ENCODE results near the gene DIRAS2. TPM values are rescaled to one million over a fixed set of nuclear protein-coding genes. Genes with fewer than 3 reads are reported as not detected.

The DIRAS2 gene, protein sequence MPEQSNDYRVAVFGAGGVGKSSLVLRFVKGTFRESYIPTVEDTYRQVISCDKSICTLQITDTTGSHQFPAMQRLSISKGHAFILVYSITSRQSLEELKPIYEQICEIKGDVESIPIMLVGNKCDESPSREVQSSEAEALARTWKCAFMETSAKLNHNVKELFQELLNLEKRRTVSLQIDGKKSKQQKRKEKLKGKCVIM
- total RNA-seq (2022): 1.5 and 1.7 TPM in 2 replicates
- Bru-seq, nascent RNA: percentile 48 among the genes with signal in this experiment
- BruChase-seq, experiment 1, labeled RNA remaining after a 6-hour chase: percentile 38 among the genes with signal in this experiment
- BruChase-seq, experiment 2, labeled RNA remaining after a 2-hour chase: percentile 40 among the genes with signal in this experiment
- long read RNA-seq, full-length matches to known transcripts: 1 of 2 reads
- long read RNA-seq, partial matches to known transcripts: 0 of 2 reads
- long read RNA-seq, other reads (novel, unspliced or antisense): 1 of 2 reads

DNA sequence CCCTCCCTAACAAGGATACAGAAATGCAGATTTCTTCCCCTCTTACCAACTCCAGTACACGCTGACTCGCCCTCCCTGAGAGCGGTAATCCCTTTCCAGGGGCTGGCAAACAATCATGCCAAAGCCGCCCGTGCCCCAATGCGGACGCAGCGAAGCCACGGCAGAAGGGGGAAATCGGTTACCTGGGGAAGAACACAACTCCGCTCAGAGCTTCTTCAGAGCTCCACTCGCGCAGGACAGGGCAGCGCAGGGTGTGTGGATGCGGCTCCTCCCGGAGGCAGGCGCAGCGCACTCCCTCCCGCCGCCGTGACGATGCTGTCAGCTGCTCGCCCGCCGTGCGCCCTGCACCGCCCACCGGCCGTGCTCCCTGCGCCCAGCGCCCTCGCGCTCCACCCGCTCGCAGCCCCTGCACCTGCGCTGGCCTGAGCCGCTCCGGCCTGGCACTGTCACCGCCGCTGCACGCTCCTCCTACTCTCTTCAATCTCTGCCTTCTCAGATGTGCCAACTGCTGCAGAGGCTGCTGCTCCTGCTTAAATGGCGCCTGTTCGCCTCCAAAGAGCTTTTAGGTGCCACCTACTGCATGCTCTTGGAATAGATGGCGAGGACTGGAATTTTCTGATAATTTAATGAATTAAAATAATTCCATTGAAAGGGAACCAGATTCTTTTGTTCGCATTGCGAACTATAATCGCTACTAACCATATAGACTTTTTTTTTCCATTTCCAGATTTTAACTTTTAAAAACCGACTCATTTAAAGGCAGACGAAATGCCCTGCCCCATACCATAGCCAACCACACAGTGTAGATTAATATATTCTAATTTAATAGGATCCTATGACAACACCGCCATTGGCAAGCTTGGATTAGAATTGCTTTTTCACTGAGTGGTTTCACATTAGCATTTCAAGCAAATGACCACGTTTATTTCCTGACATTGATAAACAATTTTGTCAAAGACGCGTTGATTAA, at the start of gene DIRAS2:
Gene DIRAS2 (minus strand): TSS at position 255 of the 970 bp plus-strand sequence. CDS start 28,997 bp downstream, outside the sequence.
- CTCF ChIA-PET: interaction anchor here (0.9 to 1.8 kb wide), 5 partner anchors 113 to 342 kb away, joined by 3 to 8 read pairs (median 7); no protein-coding TSS in a partner anchor
- DNase-seq: peak; percentile 78
- intact Hi-C loops (cut with micrococcal nuclease; ENCODE audit: unreplicated experiment): loop anchor here (5.0 to 10.0 kb wide), 3 partner anchors 198 to 501 kb away; no protein-coding TSS in a partner anchor
- Mint-ChIP-seq H3K36me3 (ENCODE audit: insufficient read depth, unreplicated experiment) (peaks cover 15% of the 10 kb centered on the region), H3K27me3 (ENCODE audit: unreplicated experiment) (peaks cover 5% of the 10 kb centered on the region), H3K4me3 (ENCODE audit: low read depth, unreplicated experiment) (peak within 1 kb of the TSS; percentile 84), H3K9me3 (ENCODE audit: low read depth, unreplicated experiment) (no peaks in the 10 kb centered on the region), H3K4me1 (ENCODE audit: low read depth, unreplicated experiment) (peaks cover 10% of the 10 kb centered on the region), H3K27ac (ENCODE audit: unreplicated experiment) (peak within 1 kb of the TSS; percentile 44)
- no TSS peak for BruUV-seq (replicated peaks)
- TF ChIP-seq, protein P1, sequence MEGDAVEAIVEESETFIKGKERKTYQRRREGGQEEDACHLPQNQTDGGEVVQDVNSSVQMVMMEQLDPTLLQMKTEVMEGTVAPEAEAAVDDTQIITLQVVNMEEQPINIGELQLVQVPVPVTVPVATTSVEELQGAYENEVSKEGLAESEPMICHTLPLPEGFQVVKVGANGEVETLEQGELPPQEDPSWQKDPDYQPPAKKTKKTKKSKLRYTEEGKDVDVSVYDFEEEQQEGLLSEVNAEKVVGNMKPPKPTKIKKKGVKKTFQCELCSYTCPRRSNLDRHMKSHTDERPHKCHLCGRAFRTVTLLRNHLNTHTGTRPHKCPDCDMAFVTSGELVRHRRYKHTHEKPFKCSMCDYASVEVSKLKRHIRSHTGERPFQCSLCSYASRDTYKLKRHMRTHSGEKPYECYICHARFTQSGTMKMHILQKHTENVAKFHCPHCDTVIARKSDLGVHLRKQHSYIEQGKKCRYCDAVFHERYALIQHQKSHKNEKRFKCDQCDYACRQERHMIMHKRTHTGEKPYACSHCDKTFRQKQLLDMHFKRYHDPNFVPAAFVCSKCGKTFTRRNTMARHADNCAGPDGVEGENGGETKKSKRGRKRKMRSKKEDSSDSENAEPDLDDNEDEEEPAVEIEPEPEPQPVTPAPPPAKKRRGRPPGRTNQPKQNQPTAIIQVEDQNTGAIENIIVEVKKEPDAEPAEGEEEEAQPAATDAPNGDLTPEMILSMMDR (IDR thresholded peaks at IDR 0.05; ENCODE audit: unreplicated experiment): peak; percentile 43

GRCh38 chr9:90684736-90685135, 42.1 kb upstream of the DIRAS2 start:
- no TSS peak for BruUV-seq (replicated peaks)
- H3K9me3 Mint-ChIP-seq (ENCODE audit: low read depth, unreplicated experiment): no peaks in the 10 kb centered on the region
- intact Hi-C loops (cut with micrococcal nuclease; ENCODE audit: unreplicated experiment): no loop called here
- peaks cover 8% of the 10 kb centered on the region for H3K27me3 Mint-ChIP-seq (ENCODE audit: unreplicated experiment)
- TF ChIP-seq, protein P1 (IDR thresholded peaks at IDR 0.05; ENCODE audit: unreplicated experiment): no peak
- H3K4me1 Mint-ChIP-seq (ENCODE audit: low read depth, unreplicated experiment): no peaks in the 10 kb centered on the region
- no peak for DNase-seq
- no peaks in the 10 kb centered on the region for H3K36me3 Mint-ChIP-seq (ENCODE audit: insufficient read depth, unreplicated experiment)
- no peak overlapping the region for H3K27ac Mint-ChIP-seq (ENCODE audit: unreplicated experiment)
- CTCF ChIA-PET: no interaction called here
- no peak overlapping the region for H3K4me3 Mint-ChIP-seq (ENCODE audit: low read depth, unreplicated experiment)

DNA sequence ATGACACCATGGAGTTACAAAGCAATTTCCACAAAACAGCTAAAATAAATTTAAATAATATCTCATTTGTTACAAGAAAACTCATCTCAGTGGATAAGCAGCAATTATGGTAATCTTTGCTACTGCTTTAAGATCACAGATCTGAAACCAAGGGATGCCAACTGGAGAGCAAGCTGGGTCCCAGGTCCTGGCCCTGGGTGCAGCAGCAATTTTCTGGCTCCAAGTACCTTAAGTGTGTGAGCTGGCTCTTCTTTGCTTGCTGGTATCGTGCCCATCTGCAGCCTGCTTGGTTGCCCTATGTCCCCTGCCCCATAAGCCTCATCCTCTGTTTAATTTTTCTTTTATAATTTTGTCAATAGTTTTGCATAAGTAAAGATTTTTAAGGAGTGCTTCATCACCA, 41.5 kb upstream of the DIRAS2 start:
- intact Hi-C loops (cut with micrococcal nuclease; ENCODE audit: unreplicated experiment): no loop called here
- no peak overlapping the region for H3K27ac Mint-ChIP-seq (ENCODE audit: unreplicated experiment)
- H3K27me3 Mint-ChIP-seq (ENCODE audit: unreplicated experiment): peaks cover 6% of the 10 kb centered on the region
- CTCF ChIA-PET: interaction anchor here (0.7 kb wide), 1 partner anchor 26 kb away, joined by 3 read pairs; no protein-coding TSS in a partner anchor
- BruUV-seq (replicated peaks): no TSS peak
- TF ChIP-seq, protein P1 (IDR thresholded peaks at IDR 0.05; ENCODE audit: unreplicated experiment): no peak
- no peaks in the 10 kb centered on the region for H3K4me1 Mint-ChIP-seq (ENCODE audit: low read depth, unreplicated experiment)
- DNase-seq: no peak
- H3K4me3 Mint-ChIP-seq (ENCODE audit: low read depth, unreplicated experiment): no peak overlapping the region
- no peaks in the 10 kb centered on the region for H3K36me3 Mint-ChIP-seq (ENCODE audit: insufficient read depth, unreplicated experiment)
- no peaks in the 10 kb centered on the region for H3K9me3 Mint-ChIP-seq (ENCODE audit: low read depth, unreplicated experiment)

- H3K4me3 Mint-ChIP-seq (ENCODE audit: low read depth, unreplicated experiment): no peak overlapping the region
- CTCF ChIA-PET: no interaction called here
- no peaks in the 10 kb centered on the region for H3K27me3 Mint-ChIP-seq (ENCODE audit: unreplicated experiment)
- TF ChIP-seq, protein P1 (IDR thresholded peaks at IDR 0.05; ENCODE audit: unreplicated experiment): no peak
- DNase-seq: no peak
- H3K9me3 Mint-ChIP-seq (ENCODE audit: low read depth, unreplicated experiment): no peaks in the 10 kb centered on the region
- intact Hi-C loops (cut with micrococcal nuclease; ENCODE audit: unreplicated experiment): no loop called here
- H3K4me1 Mint-ChIP-seq (ENCODE audit: low read depth, unreplicated experiment): no peaks in the 10 kb centered on the region
- H3K36me3 Mint-ChIP-seq (ENCODE audit: insufficient read depth, unreplicated experiment): no peaks in the 10 kb centered on the region
- no TSS peak for BruUV-seq (replicated peaks)
- no peak overlapping the region for H3K27ac Mint-ChIP-seq (ENCODE audit: unreplicated experiment)
Observed at GRCh38 chr9:90680534-90680933, 37.9 kb upstream of the DIRAS2 start.
